NCI-H2227 treated with DMSO at 0.1 percent for 48 hours (cell line): Measurements from ENCODE around the gene SIGLEC14.
"Not testable (repeated sequence)": the region's sequence is repeated elsewhere in the genome, so short reads cannot be mapped to it uniquely, and the experiment has no call there.

Source experiments
- DNase-seq: peaks from one replicate; lab custom pipeline; 2025; lab: John Stamatoyannopoulos, UW

Gene SIGLEC14

GRCh38 chr19:51668216-51668615 lies 21.6 kb upstream of the SIGLEC14 start:
- DNase-seq: no peak

DNA sequence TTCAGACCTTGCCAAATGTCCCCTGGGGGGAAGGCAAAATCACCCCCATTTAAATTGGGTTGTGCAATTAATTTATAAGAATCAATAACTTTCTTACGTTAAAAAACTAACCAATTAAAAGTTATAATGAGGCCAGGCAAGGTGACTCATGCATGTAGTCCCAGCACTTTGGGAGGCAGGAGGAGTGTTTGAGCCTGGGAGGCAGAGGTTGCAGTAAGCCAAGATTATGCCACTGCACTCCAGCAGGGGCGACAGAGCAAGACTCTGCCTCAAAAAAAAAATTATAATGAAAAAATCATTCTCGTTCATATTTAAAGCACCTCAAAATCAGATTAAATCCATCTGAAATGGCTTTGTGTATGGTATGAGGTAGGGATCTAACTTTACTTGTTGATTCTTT lies 18.4 kb upstream of the SIGLEC14 start:
- DNase-seq: no peak

DNA sequence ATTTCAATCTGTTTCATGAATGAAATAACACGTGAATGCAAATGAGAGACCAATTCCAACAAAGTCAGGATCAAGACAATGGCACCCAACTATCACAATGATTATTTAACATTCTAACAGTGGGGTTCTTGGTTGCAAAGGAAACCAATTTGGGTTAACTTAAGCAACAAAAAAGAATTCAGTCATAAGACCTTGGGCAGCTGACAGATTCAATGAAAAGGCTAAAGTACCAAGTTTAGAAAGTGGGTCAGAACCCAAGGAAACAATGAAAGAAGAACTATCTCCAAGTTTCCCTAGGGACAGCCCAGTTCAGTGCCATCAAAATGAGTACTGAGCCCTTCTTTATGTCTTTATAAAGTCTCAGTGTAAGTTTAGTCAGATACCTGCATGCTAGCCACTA lies 17.5 kb upstream of the SIGLEC14 start:
- DNase-seq: no peak

DNA sequence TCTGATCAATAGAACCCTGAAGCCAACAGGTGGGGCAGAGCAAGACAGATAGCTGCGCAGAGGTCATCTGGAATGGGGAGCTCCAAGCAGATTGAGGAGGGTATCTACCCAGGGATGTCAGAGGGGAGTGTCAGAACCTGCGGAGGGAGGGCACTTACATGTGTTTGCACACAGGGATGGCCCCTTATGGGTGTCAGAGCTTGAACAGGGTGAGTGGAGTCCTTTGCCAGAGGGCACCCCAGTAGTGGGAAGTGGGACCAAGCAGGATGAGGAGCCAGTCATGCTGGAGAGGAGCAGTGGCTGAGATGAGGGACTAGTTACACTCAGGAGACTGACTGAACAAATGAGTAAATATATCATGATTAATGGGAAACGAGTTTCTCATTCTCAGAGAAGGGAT lies 17.0 kb upstream of the SIGLEC14 start:
- DNase-seq: no peak

DNA sequence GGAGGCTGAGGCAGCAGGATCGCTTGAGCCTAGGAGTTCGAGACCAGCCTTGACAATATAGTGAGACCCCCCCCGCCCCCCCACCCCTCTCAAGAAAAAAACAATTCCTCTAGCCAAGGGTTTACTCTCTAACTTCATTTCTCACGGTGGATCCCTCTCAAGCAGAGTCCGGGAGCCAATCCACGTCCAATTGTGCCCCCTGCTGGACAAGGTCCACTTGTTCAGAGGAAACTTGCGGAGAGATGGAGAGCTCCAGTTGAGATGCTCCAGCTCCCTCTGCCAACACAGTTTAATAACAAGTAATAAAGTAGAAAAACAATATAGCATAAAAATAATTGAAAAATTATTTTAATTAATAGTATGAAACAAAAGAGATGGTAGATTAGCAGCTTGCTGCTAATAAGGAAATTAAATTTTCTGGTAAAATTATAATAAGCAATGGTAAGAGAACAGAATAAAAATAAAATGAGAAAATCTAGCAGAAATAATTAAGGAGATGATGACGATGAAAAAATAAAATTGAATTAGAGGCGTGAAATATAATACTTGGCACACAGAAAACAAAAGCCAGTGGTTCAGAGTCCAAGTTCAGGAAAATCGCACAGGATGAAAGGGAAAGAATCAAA lies 14.5 kb upstream of the SIGLEC14 start:
- DNase-seq: peak; percentile 35

- DNase-seq: no peak
Measured at GRCh38 chr19:51654783-51655182, 8.2 kb upstream of the SIGLEC14 start.

DNA sequence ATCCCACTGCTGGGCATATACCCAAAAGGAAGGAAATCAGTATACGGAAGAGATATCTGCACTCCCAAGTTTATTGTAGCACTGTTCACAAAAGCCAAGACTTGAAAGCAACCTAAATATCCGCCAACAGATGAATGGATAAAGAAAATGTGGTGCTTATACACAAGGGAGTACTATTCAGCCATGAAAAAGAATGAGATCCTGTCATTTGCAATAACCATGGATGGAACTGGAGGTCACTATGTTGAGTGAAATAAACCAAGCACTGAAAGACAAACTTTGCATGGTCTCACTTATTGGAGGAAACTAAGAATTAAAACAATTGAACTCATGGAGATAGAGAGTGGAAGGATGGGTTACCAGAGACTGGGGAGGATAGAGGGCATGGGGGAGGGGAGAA lies 6.5 kb upstream of the SIGLEC14 start:
- DNase-seq: no peak

DNA sequence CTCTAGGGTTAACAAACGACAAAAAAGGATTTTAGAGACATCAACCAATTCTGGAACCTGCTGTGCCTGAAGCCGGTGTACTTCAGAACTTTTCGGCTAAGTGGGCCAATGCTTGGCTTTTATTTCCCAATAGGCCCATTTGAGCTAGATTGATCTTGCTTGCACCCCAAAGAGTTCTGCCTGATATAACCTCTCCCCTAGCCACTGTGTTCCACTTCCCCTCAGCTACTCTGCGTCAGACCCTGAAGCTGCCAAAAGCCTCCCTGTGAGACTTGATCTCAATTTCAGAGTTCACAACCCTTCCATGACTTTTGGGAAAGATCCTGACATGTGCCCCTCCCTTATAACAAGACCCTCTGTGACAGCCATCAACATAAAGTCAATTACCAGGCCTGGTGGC lies 5.6 kb upstream of the SIGLEC14 start:
- DNase-seq: no peak

DNA sequence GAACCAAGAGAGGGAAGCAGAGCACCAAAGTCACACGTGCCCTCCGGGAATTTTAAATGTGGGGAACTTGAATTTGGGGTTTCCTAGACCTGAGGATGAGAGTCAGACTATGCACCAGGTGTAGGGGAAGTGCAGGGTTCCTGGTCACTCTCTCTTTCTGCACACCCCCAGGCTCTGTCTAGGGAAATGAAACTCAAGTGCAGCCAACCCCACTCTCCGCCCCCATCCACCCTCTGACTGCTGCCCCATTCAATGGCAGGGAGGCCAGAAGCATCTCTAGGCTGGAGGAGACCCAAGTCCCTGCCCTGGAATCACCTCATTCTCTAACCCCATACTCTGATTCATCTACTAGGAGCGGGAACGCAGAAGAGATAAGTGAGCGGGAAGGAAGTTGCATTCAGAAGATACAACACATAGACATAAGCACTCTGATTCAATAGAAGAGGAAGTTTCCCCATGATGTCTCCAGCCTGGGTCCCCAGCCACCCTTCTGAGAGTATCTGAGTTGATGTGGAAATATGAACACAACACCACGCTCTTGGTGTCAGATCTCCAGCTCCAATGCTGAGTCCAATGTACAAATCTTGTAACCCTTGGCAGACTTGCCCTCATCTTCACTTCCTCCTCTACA lies 4.7 kb upstream of the SIGLEC14 start:
- DNase-seq: no peak

GRCh38 chr19:51647318-51647717 lies 693 bp upstream of the SIGLEC14 start:
- no peak for DNase-seq

GRCh38 chr19:51644636-51645271 lies 1.9 kb downstream of the SIGLEC14 start:
- DNase-seq: no peak

- DNase-seq: no peak
Measured at GRCh38 chr19:51641648-51642047, 5.0 kb downstream of the SIGLEC14 start.

- DNase-seq: no peak
Measured at GRCh38 chr19:51640386-51640785, 6.2 kb downstream of the SIGLEC14 start.

DNA sequence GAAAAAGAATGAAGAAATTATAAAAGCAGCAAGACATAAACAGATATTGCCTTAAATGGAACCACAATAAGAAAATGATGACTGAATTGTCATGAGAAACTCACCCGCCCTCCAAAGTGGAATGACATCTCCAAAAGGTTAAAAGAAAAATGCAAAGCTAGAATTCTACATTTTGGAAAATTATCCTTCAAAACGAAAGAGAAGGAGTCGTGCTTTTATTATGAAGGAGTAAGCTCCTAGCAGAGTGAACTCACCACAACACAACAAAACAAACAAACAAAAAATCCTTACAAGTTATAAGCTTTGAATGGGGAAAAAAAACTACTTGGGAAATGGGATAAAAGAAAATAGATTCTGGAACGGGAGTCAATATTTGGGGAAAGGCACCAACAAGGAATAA lies 6.7 kb downstream of the SIGLEC14 start:
- DNase-seq: no peak

- DNase-seq: no peak
Measured at GRCh38 chr19:51637362-51637978, 9.2 kb downstream of the SIGLEC14 start.

GRCh38 chr19:51632126-51632525 lies 14.5 kb downstream of the SIGLEC14 start:
- DNase-seq: no peak

DNA sequence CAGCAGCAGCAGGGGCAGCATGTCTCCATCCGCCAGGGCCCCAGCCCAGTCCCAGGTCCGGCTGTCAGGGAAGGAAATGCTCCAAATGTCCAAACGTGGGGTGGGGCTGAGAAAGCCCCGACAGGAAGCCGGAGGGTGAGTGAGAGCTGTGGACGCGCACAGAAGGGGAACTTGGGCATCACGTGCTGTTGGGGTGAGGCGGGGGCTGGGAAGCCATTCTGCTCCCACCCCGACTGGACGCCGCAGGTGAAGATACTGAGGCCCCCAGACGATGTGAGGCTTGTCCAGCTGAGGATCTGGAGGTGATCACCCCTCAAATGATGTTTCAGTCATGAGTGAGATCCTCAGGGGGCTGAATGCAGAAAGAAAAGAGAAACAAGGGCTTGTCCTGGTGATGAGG lies 16.3 kb downstream of the SIGLEC14 start, which contains the start of gene SIGLEC5:
SIGLEC5 (minus strand) TSS at position 87 of the 400 bp plus-strand sequence; CDS start at position 21, 66 bp downstream.
- DNase-seq: not testable (repeated sequence)

DNA sequence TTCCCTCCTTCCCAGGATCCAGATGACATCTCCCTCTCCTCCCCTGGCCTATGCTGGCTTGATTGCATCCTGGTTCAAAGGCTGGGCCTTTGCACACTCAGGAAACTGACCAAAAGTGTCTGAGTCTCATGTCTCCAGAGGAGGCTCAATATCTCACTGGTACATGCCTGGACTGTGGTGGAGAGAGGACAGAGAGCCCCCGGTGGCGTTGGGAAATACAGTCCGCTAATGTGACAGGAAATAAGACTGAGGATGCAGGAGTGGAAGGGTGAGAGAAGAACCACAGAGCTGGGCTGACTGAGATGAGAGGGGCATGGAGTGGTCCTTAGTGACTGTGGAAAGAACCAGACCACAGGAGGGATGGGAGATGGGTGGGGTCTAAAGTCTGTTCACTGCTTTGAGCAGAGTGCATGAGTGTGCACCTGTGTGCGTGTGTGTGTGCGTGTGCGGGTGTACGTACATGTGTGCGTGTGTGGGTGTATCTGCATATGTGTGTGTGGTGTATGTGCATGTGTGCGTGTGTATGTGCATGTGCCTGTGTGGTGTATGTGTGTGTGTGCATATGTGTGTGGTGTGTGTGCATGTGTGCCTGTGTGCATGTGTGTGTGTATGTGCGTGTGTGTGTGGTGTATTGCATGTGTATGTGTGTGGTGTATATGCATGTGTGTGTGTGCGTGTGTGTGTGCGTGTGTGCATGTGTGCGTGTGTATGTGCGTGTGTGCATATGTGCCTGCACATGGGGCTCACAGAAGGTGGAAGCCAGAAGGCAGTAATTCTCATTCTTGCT lies 18.3 kb downstream of the SIGLEC14 start:
- no peak for DNase-seq

GRCh38 chr19:51627491-51628138 lies 19.0 kb downstream of the SIGLEC14 start:
- no peak for DNase-seq

DNA sequence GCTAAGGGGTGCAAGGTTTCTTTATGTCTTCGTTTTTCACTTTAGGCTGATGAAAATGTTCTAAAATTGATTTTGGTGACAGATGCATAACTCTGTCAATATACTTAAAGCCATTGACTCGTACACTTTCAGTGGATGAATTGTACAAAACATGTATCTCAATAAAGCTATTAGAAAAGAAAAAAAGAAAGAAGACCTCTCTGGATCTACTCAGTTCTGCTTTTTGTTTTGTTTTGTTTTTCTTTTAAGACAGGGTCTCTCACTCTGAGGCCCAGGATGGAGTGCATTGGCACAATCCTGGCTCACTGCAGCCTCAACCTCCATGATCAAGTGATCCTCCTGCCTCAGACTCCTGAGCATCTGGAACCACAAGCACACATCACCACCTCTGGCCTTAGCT lies 19.9 kb downstream of the SIGLEC14 start:
- no peak for DNase-seq

GRCh38 chr19:51621178-51621577 lies 25.4 kb downstream of the SIGLEC14 start:
- DNase-seq: no peak

DNA sequence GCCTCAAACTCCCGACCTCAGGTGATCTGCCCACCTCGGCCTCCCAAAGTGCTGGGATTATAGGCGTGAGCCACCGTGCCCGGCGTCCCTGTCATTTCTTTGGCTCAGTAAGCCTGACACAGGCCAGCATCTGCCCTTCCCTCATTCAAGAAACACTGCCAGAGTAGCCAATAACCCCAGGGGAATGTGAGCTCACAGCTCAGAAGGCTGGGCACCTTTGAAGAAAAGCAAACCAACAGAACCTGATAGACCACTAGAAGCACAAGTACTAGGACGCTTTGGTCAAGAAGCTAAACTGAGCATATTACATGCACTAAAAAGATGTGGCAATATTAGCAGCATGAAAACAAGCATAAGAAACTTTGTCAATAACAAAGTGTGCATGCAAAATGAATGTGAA lies 30.6 kb downstream of the SIGLEC14 start:
- no peak for DNase-seq
